HepG2 (cell line): Measurements from ENCODE around the gene IWS1. TPM values are rescaled to one million over a fixed set of nuclear protein-coding genes. Genes with fewer than 3 reads are reported as not detected.

ENCODE experiments used
- ATAC-seq: fragments of 200-7000 bp; cut with Tn5 transposase; 3 replicates; pipeline ENCODE4 v1.9.1; 2020; ENCODE audit warnings: mild to moderate bottlenecking, moderate library complexity
- BruUV-seq: library from RNA; stranded (reverse); fragments of 400-500 nt; replicated peaks from 2 replicates; lab custom pipeline; 2021; lab: Mats Ljungman, UMichigan
- CTCF ChIA-PET: fragments of 300-600 bp; formaldehyde crosslinking; extraction: SDS; loops from one replicate; lab custom pipeline; 2021; ENCODE audit warnings: low total read pairs, inconsistent platforms, low intra/inter-chr PET ratio; lab: Yijun Ruan, JAX
- POLR2A ChIA-PET: fragments of 350-600 bp; sonication (Branson Sonifier 250); formaldehyde crosslinking; loops from one replicate; lab custom pipeline; 2020; ENCODE audit warnings: antibody characterized with exemption, inconsistent platforms; lab: Yijun Ruan, JAX
- DNase-seq: peaks from one replicate; pipeline ENCODE4 v3.0.0-alpha.2; 2015; ENCODE audit warnings: low spot score
- FAIRE-seq: peaks from 3 replicates; lab custom pipeline; 2011; peaks lifted over from hg19 to GRCh38; lab: Jason Lieb, UNC
- H2AFZ ChIP-seq: one replicate; pipeline ENCODE4 v1.6.1; 2011; ENCODE audit warnings: low read length, inconsistent platforms
- H3K27ac ChIP-seq: fragments of 300-600 bp; 3 replicates; pipeline ENCODE4 v1.8.0; 2011; ENCODE audit warnings: mixed run types, mild to moderate bottlenecking, mixed read lengths, low read length, inconsistent platforms; ENCODE audit not compliant: insufficient read depth; ENCODE audit errors: extremely low read length
- H3K27me3 ChIP-seq, 2 experiments: fragments of 200-600 bp in 1 of 2; 2 replicates in 1 of 2; 3 replicates in 1 of 2; pipeline versions ENCODE4 v1.6.0 to v1.8.0; 2011; ENCODE audit warnings: low read length in 2 of 2, mild to moderate bottlenecking in 2 of 2, moderate library complexity in 2 of 2, inconsistent platforms in 1 of 2; ENCODE audit not compliant: insufficient read depth in 2 of 2, control insufficient read depth in 1 of 2
- H3K36me3 ChIP-seq, 2 experiments: fragments of 200-600 bp in 1 of 2; replicated peaks in 1 of 2; 2 replicates in 1 of 2; 3 replicates in 1 of 2; pipeline versions ENCODE4 v1.5.1 to v1.8.0; 2011; ENCODE audit warnings: low read length in 2 of 2, inconsistent platforms in 1 of 2; ENCODE audit not compliant: insufficient read depth in 2 of 2, control insufficient read depth in 1 of 2
- H3K4me1 ChIP-seq: 2 replicates; pipeline ENCODE4 v1.5.1; 2012; ENCODE audit warnings: low read length, inconsistent platforms; ENCODE audit not compliant: insufficient read depth
- H3K4me2 ChIP-seq: 2 replicates; pipeline ENCODE4 v1.6.0; 2011; ENCODE audit warnings: low read depth, low read length, inconsistent platforms
- H3K4me3 ChIP-seq, 3 experiments: fragments of 200-600 bp in 1 of 3; sonication (generic), shearing (Covaris generic) in 1 of 3; replicated peaks in 1 of 3; 2 replicates each; pipeline ENCODE4 v1.5.1; 2011 to 2016; ENCODE audit warnings: low read length in 3 of 3, inconsistent platforms in 2 of 3, low read depth in 2 of 3, mild to moderate bottlenecking in 2 of 3, control low read depth in 1 of 3, mixed read lengths in 1 of 3; ENCODE audit not compliant: insufficient read depth in 1 of 3
- H3K79me2 ChIP-seq: one replicate; pipeline ENCODE4 v1.6.1; 2011; ENCODE audit warnings: low read length, inconsistent platforms; ENCODE audit not compliant: insufficient read depth
- H3K9ac ChIP-seq: 2 replicates; pipeline ENCODE4 v1.6.0; 2011; ENCODE audit warnings: mild to moderate bottlenecking, low read depth, low read length, inconsistent platforms; ENCODE audit not compliant: insufficient read depth
- H3K9me3 ChIP-seq: 2 replicates; pipeline ENCODE4 v1.5.1; 2012; ENCODE audit warnings: mild to moderate bottlenecking, low read length
- H4K20me1 ChIP-seq: 2 replicates; pipeline ENCODE4 v1.6.0; 2011; ENCODE audit warnings: inconsistent platforms, mild to moderate bottlenecking, low read length, moderate library complexity; ENCODE audit not compliant: insufficient read depth
- CEBPB ChIP-seq: IDR thresholded peaks from 2 replicates; pipeline ENCODE4 v1.6.1; 2011; ENCODE audit warnings: low read depth, low read length, improper control_type of control experiment, borderline replicate concordance
- CHCHD3 ChIP-seq: sonication (generic); formaldehyde crosslinking; IDR thresholded peaks from 2 replicates; pipeline ENCODE4 v1.8.0; 2022; ENCODE audit warnings: mild to moderate bottlenecking, missing genetic modification reagents, moderate library complexity
- DNMT3B ChIP-seq: conservative IDR thresholded peaks from 2 replicates; pipeline ENCODE4 v1.6.1; 2016; ENCODE audit warnings: missing biosample characterization, control low read depth
- ERF ChIP-seq: IDR thresholded peaks from 2 replicates; pipeline ENCODE4 v1.6.1; 2018; ENCODE audit warnings: missing biosample characterization, missing genetic modification reagents
- FOXP1 ChIP-seq, 2 experiments: fragments of 450-650 bp in 1 of 2; IDR thresholded peaks; 2 replicates each; pipeline ENCODE4 v1.6.1; 2017 to 2018; ENCODE audit warnings: antibody characterized with exemption in 1 of 2
- GATAD1 ChIP-seq: IDR thresholded peaks from 2 replicates; pipeline ENCODE4 v1.6.1; 2016; ENCODE audit warnings: missing genetic modification reagents, missing compliant biosample characterization
- GTF3A ChIP-seq: sonication (generic); formaldehyde crosslinking; conservative IDR thresholded peaks from 2 replicates; pipeline ENCODE4 v1.4.0; 2020; ENCODE audit warnings: mild to moderate bottlenecking, missing genetic modification reagents
- KDM1A ChIP-seq: IDR thresholded peaks from 2 replicates; pipeline ENCODE4 v1.6.1; 2016; ENCODE audit warnings: missing compliant biosample characterization
- MTA1 ChIP-seq: sonication (generic); formaldehyde crosslinking; IDR thresholded peaks from 2 replicates; pipeline ENCODE4 v1.4.0; 2020; ENCODE audit warnings: missing genetic modification reagents, mild to moderate bottlenecking, borderline replicate concordance
- REL ChIP-seq: sonication (generic); formaldehyde crosslinking; conservative IDR thresholded peaks from 2 replicates; pipeline ENCODE4 v1.8.0; 2022; ENCODE audit warnings: mild to moderate bottlenecking, missing genetic modification reagents, moderate library complexity
- SSRP1 ChIP-seq: IDR thresholded peaks from 2 replicates; pipeline ENCODE4 v1.6.1; 2016; ENCODE audit warnings: control low read depth
- TRIM24 ChIP-seq: sonication (generic); formaldehyde crosslinking; IDR thresholded peaks from 2 replicates; pipeline ENCODE4 v1.8.0; 2022; ENCODE audit warnings: mild to moderate bottlenecking, missing genetic modification reagents
- ZMAT3 ChIP-seq: sonication (generic); formaldehyde crosslinking; conservative IDR thresholded peaks from 2 replicates; pipeline ENCODE4 v1.7.0; 2021; ENCODE audit warnings: missing genetic modification reagents
- ZNF180 ChIP-seq: sonication (generic); formaldehyde crosslinking; IDR thresholded peaks from 2 replicates; pipeline ENCODE4 v1.4.0; 2020; ENCODE audit warnings: low read depth, missing genetic modification reagents, borderline replicate concordance
- ZNF510 ChIP-seq: sonication (generic); formaldehyde crosslinking; IDR thresholded peaks from 2 replicates; pipeline ENCODE4 v1.4.0; 2020; ENCODE audit warnings: low read depth, mild to moderate bottlenecking, missing genetic modification reagents
- ZNF616 ChIP-seq: sonication (generic); formaldehyde crosslinking; IDR thresholded peaks from 2 replicates; pipeline ENCODE4 v1.5.0; 2020; ENCODE audit warnings: low read depth, mild to moderate bottlenecking, missing genetic modification reagents
- ZNF883 ChIP-seq: sonication (generic); formaldehyde crosslinking; IDR thresholded peaks from 2 replicates; pipeline ENCODE4 v1.5.1; 2020; ENCODE audit warnings: mild to moderate bottlenecking, missing genetic modification reagents; ENCODE audit errors: not compliant biosample characterization
- WGBS: methylation state at CpG from one replicate; pipeline ENCODE4 v1.1.6; 2017; ENCODE audit warnings: low lambda C conversion rate; 5-methylcytosine and 5-hydroxymethylcytosine counted together
- in situ Hi-C: cut with HindIII; loops from 2 replicates; pipeline ENCODE4 v1.10.0; 2017; ENCODE audit warnings: low pct_unique_long_range_greater_than_20kb; ENCODE audit not compliant: extremely low pct_ligation_motif_present
- intact Hi-C: fragments of 100-400 bp; cut with micrococcal nuclease; formaldehyde crosslinking; loops from one replicate; pipeline ENCODE4 v1.10.0; 2022; ENCODE audit not compliant: unreplicated experiment
- polyA plus RNA-seq, 8 experiments: library from polyadenylated mRNA; depleted of rRNA in 3 of 8; stranded (reverse) in 7 of 8; unstranded in 1 of 8; fragments of >200 nt; fragmentation: Illumina TruSeq in 4 of 8; extraction: Trizol in 4 of 8; gene quantifications; 2 replicates each; pipeline versions ENCODE4 v1.2.1 to v1.2.3, GENCODE V29; 2011 to 2016; ENCODE audit warnings: low read depth in 4 of 8, missing spikeins in 1 of 8, mixed read lengths in 1 of 8; ENCODE audit not compliant: insufficient read depth in 1 of 8
- total RNA-seq, 5 experiments: library from RNA; depleted of rRNA; stranded (reverse); fragments of >200 nt; fragmentation: Illumina TruSeq; extraction: Trizol; gene quantifications; 2 replicates each; pipeline ENCODE4 v1.2.3, GENCODE V29; 2016; ENCODE audit warnings: low read depth in 1 of 5
- TF ChIP-seq, protein P1 (sequence below): sonication (generic); formaldehyde crosslinking; IDR thresholded peaks from 2 replicates; pipeline ENCODE4 v1.5.1; 2020; ENCODE audit warnings: mild to moderate bottlenecking, moderate library complexity, missing genetic modification reagents
- TF ChIP-seq, protein P2 (sequence below): sonication (generic); formaldehyde crosslinking; IDR thresholded peaks from 2 replicates; pipeline ENCODE4 v1.4.0; 2020; ENCODE audit warnings: missing genetic modification reagents, borderline replicate concordance

Gene IWS1
- total and polyA plus RNA-seq, 2 of the 13 experiments (the other 11 are each of a cell fraction or from before 2014, with no cell fraction given), result 28.9 to 62.3 TPM

DNA sequence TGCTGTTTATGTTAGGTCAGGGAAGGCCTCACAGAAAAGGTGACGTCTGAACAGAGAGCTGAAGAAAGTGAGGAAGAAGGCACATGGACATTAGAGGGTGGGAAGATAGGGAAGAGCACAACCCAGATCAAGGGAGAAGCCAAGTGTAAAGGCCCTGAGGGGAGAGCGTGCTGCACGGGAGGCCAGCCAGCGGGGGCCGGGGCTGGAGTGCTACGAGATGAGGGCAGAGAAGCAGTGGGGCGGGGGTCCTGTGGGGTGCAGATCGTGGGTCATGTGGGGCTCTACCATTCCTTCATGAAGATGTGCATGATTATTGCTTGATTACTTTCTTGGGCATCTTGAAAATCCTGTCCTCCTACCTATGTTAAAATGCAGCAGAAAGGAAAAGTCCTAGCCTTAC, 57.2 kb downstream of the IWS1 start:
- no TSS peak for BruUV-seq
- no peak overlapping the region for H2AFZ ChIP-seq
- FAIRE-seq (no peak), ATAC-seq (no peak), DNase-seq (no peak)
- in situ Hi-C loops, result no loop called here
- CTCF ChIA-PET, result no interaction called here
- no peak overlapping the region for H3K4me2 ChIP-seq
- no peaks in the 10 kb centered on the region for H3K27me3 ChIP-seq
- 82% methylated on average over 8 of the region's 8 CpGs for WGBS
- H3K4me1 ChIP-seq, result peaks cover 20% of the 10 kb centered on the region
- H3K36me3 ChIP-seq, result no peaks in the 10 kb centered on the region; a peak in 1 of 5 replicates
- H4K20me1 ChIP-seq, result no peaks in the 10 kb centered on the region
- POLR2A ChIA-PET, result no interaction called here
- no peaks in the 10 kb centered on the region for H3K79me2 ChIP-seq
- no peak overlapping the region for H3K9ac ChIP-seq
- intact Hi-C loops, result no loop called here
- no peak for TF ChIP-seq DNMT3B (CRISPR knock-in tag)
- no peak for TF ChIP-seq REL (CRISPR knock-in tag)
- no peak for TF ChIP-seq GTF3A (CRISPR knock-in tag)
- TF ChIP-seq TRIM24, result no peak
- no peak for TF ChIP-seq FOXP1 (IDR thresholded peaks at IDR 0.05)
- TF ChIP-seq FOXP1 (CRISPR knock-in tag; IDR thresholded peaks at IDR 0.05), result no peak
- no peak for TF ChIP-seq CEBPB
- TF ChIP-seq, protein P1, sequence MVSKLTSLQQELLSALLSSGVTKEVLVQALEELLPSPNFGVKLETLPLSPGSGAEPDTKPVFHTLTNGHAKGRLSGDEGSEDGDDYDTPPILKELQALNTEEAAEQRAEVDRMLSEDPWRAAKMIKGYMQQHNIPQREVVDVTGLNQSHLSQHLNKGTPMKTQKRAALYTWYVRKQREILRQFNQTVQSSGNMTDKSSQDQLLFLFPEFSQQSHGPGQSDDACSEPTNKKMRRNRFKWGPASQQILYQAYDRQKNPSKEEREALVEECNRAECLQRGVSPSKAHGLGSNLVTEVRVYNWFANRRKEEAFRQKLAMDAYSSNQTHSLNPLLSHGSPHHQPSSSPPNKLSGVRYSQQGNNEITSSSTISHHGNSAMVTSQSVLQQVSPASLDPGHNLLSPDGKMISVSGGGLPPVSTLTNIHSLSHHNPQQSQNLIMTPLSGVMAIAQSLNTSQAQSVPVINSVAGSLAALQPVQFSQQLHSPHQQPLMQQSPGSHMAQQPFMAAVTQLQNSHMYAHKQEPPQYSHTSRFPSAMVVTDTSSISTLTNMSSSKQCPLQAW, result no peak
- no peak for TF ChIP-seq KDM1A (CRISPR knock-in tag)
- TF ChIP-seq ZNF180 (CRISPR knock-in tag), result no peak
- TF ChIP-seq, protein P2, sequence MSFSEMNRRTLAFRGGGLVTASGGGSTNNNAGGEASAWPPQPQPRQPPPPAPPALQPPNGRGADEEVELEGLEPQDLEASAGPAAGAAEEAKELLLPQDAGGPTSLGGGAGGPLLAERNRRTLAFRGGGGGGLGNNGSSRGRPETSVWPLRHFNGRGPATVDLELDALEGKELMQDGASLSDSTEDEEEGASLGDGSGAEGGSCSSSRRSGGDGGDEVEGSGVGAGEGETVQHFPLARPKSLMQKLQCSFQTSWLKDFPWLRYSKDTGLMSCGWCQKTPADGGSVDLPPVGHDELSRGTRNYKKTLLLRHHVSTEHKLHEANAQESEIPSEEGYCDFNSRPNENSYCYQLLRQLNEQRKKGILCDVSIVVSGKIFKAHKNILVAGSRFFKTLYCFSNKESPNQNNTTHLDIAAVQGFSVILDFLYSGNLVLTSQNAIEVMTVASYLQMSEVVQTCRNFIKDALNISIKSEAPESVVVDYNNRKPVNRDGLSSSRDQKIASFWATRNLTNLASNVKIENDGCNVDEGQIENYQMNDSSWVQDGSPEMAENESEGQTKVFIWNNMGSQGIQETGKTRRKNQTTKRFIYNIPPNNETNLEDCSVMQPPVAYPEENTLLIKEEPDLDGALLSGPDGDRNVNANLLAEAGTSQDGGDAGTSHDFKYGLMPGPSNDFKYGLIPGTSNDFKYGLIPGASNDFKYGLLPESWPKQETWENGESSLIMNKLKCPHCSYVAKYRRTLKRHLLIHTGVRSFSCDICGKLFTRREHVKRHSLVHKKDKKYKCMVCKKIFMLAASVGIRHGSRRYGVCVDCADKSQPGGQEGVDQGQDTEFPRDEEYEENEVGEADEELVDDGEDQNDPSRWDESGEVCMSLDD, result no peak
- TF ChIP-seq ZNF616 (CRISPR knock-in tag), result no peak
- no peak for TF ChIP-seq ERF (CRISPR knock-in tag)
- no peak for TF ChIP-seq MTA1 (CRISPR knock-in tag)
- TF ChIP-seq ZNF510 (CRISPR knock-in tag), result no peak
- no peak for TF ChIP-seq CHCHD3 (CRISPR knock-in tag)
- no peak for TF ChIP-seq GATAD1 (CRISPR knock-in tag)
- no peak for TF ChIP-seq SSRP1
- TF ChIP-seq ZMAT3 (CRISPR knock-in tag), result no peak
- TF ChIP-seq ZNF883, result no peak
- no peak overlapping the region for H3K4me3 ChIP-seq
- no peak overlapping the region for H3K27ac ChIP-seq
- H3K9me3 ChIP-seq, result no peaks in the 10 kb centered on the region
